HL-60 (cell line): Measurements from ENCODE around the gene SDC1.

Source experiments
- DNase-seq, 2 experiments: peaks; one replicate each; pipeline ENCODE4 v3.0.0-alpha.2; 2010 to 2020; ENCODE audit warnings: low read depth in 1 of 2, low spot score in 1 of 2
- H3K27ac ChIP-seq: fragments of 250-450 bp; sonication (Bioruptor Pico); replicated peaks from 2 replicates; pipeline ENCODE4 v1.5.1; 2020; ENCODE audit warnings: mild to moderate bottlenecking, moderate library complexity
- H3K27me3 ChIP-seq: fragments of 250-450 bp; sonication (Bioruptor Pico); 2 replicates; pipeline ENCODE4 v1.5.1; 2021; ENCODE audit warnings: mild to moderate bottlenecking, moderate library complexity; ENCODE audit not compliant: insufficient read depth, poor library complexity, severe bottlenecking
- H3K4me3 ChIP-seq: replicated peaks from 2 replicates; pipeline ENCODE4 v1.5.1; 2011; ENCODE audit warnings: mild to moderate bottlenecking, control low read depth, low read length; ENCODE audit not compliant: insufficient read depth
- GABPA ChIP-seq: IDR thresholded peaks from 2 replicates; pipeline ENCODE4 v1.6.1; 2012; ENCODE audit warnings: low read depth
- POLR2AphosphoS5 ChIP-seq: IDR thresholded peaks from 2 replicates; pipeline ENCODE4 v1.6.1; 2012; ENCODE audit warnings: low read depth
- SPI1 ChIP-seq: IDR thresholded peaks from 2 replicates; pipeline ENCODE4 v1.6.1; 2012; ENCODE audit warnings: low read depth, mild to moderate bottlenecking, borderline replicate concordance
- TF ChIP-seq, protein P1 (sequence below): IDR thresholded peaks from one replicate; pipeline ENCODE4 v1.5.1; 2011; ENCODE audit warnings: low read length, control low read depth, inconsistent platforms; ENCODE audit not compliant: insufficient read depth
- TF ChIP-seq, protein P2 (sequence below): IDR thresholded peaks from 2 replicates; pipeline ENCODE4 v1.6.1; 2012; ENCODE audit warnings: low read depth; ENCODE audit not compliant: insufficient replicate concordance

Gene SDC1

DNA sequence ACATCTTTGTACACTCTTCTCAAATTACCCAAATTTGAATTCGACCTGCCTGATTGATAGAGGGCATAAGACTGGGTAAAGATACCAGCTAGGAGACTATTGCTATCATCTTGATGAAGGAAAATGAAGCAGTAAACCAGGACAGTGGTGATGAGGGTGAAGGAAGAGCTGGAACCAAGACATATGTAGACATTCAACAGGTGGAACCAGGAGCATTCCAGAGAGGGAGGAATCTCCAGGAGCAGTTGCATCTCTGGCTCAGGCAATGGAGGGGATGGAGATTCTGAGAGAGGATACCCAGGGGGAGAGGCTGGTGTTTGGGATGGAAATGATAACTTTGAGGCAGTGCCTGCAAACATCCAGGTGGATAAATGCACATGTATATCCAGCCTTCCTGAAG is 41.6 kb downstream of the SDC1 start:
- Histone ChIP-seq H3K4me3 (no peak overlapping the region), H3K27ac (no peak overlapping the region), H3K27me3 (no peaks in the 10 kb centered on the region)
- DNase-seq = no peak
- no peak for TF ChIP-seq POLR2AphosphoS5

DNA sequence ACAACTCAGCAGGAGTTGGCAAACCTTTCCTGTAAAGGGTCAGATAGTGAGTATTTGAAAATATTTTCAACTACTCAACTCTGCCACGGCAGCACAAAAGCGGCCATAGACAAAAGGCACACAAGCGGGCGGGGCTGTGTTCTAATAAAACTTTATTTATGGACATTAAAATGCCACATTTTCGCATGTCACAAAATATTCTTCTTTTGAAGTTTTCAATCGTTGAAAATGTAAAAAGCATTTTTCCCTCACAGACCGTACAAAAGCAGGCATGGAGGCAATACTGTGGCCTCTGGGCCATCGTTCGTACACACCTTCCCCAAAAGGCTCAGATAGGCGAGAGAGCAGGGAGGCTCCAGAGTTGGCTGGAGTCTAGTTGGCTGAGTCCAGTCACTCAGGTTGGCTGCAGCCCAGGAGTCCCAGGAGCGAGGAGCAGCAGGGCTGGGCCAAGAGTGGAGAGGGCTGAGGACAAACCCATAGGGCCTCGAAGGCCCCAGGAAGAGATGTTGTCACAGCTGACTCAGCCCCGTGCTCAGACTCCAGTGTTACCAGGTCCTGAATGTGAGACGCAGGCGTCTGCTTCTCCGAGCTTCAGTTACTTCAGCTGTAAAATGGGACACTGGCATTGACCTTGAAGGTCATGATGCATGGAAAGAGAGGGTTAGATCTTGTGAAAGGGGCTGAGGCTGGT is 42.5 kb downstream of the SDC1 start:
- Histone ChIP-seq H3K4me3 (no peak overlapping the region), H3K27me3 (no peaks in the 10 kb centered on the region), H3K27ac (no peak overlapping the region)
- TF ChIP-seq SPI1 (no peak), GABPA (no peak), POLR2AphosphoS5 (no peak)
- TF ChIP-seq, protein P1, sequence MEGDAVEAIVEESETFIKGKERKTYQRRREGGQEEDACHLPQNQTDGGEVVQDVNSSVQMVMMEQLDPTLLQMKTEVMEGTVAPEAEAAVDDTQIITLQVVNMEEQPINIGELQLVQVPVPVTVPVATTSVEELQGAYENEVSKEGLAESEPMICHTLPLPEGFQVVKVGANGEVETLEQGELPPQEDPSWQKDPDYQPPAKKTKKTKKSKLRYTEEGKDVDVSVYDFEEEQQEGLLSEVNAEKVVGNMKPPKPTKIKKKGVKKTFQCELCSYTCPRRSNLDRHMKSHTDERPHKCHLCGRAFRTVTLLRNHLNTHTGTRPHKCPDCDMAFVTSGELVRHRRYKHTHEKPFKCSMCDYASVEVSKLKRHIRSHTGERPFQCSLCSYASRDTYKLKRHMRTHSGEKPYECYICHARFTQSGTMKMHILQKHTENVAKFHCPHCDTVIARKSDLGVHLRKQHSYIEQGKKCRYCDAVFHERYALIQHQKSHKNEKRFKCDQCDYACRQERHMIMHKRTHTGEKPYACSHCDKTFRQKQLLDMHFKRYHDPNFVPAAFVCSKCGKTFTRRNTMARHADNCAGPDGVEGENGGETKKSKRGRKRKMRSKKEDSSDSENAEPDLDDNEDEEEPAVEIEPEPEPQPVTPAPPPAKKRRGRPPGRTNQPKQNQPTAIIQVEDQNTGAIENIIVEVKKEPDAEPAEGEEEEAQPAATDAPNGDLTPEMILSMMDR = no peak
- TF ChIP-seq, protein P2, sequence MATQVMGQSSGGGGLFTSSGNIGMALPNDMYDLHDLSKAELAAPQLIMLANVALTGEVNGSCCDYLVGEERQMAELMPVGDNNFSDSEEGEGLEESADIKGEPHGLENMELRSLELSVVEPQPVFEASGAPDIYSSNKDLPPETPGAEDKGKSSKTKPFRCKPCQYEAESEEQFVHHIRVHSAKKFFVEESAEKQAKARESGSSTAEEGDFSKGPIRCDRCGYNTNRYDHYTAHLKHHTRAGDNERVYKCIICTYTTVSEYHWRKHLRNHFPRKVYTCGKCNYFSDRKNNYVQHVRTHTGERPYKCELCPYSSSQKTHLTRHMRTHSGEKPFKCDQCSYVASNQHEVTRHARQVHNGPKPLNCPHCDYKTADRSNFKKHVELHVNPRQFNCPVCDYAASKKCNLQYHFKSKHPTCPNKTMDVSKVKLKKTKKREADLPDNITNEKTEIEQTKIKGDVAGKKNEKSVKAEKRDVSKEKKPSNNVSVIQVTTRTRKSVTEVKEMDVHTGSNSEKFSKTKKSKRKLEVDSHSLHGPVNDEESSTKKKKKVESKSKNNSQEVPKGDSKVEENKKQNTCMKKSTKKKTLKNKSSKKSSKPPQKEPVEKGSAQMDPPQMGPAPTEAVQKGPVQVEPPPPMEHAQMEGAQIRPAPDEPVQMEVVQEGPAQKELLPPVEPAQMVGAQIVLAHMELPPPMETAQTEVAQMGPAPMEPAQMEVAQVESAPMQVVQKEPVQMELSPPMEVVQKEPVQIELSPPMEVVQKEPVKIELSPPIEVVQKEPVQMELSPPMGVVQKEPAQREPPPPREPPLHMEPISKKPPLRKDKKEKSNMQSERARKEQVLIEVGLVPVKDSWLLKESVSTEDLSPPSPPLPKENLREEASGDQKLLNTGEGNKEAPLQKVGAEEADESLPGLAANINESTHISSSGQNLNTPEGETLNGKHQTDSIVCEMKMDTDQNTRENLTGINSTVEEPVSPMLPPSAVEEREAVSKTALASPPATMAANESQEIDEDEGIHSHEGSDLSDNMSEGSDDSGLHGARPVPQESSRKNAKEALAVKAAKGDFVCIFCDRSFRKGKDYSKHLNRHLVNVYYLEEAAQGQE = no peak
- no peak for DNase-seq

DNA sequence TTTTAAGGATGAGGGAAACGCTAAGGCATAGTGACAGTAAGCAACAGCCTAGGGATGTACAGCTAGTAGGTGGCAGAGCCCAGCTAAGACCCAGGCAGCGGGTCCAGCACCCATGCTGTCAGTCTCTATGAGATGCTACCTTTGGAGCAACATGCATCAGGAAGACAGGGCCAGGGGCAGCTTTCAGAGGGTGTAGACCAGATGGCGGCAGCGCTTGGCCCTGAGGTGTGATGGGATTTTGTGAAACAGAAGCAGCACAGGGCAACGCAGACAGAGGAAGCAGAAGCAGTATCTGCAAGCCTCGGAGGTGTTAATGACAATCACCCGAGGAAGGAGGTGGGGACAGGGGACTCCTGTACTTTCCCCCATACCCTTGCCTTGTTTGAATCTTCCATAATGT is 43.2 kb downstream of the SDC1 start:
- Histone ChIP-seq H3K4me3 (no peak overlapping the region), H3K27ac (no peak overlapping the region), H3K27me3 (no peaks in the 10 kb centered on the region)
- DNase-seq = no peak
- TF ChIP-seq, protein P1 = no peak
- TF ChIP-seq SPI1 (no peak), GABPA (no peak), POLR2AphosphoS5 (no peak)
- TF ChIP-seq, protein P2 = no peak

DNA sequence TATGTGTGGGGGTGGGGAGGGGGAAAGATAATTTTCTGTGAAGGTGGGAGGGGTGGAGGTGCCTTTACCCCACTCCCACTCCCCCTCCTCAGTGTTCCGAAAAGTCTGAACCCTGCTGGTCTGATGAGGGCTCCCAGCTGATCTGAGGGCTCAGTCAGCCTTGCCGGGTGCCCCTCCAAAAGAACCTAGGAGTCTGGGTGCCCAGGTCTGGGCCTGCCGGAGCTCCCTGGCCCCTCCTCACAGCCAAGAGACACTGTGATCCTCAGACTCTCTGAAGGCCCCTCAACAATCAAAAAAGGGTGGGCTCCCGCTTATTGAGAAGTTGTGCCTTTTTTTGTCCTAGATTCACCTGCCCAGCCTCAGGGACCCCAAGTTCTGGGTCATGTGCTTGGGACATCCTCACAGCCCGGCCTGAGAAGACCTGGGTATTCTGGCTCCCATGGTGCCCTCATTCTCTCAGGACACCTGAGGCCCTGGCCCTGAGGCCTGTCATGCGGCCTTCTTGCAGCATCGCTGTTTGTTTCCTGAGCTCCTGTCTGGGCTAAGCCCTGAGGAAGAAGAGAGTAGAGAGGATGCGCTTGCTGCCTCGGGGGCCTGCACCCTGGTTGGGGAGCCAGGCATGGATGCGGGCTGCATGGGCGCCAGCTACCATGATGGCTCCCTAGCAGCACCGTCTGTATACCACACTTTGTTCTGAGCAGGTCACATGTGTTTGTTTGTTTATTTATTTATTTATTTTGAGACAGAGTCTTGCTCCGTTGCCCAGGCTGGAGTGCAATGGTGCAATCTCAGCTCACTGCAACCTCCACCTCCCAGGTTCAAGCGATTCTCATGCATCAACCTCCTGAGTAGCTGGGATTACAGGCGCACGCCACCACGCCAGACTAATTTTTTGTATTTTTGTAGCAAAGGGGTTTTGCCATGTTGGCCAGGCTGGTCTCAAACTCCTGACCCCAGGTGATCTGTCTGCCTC is 44.0 kb downstream of the SDC1 start:
- Histone ChIP-seq H3K27me3 (no peaks in the 10 kb centered on the region), H3K4me3 (no peak overlapping the region), H3K27ac (no peak overlapping the region)
- no peak for DNase-seq
- TF ChIP-seq SPI1 (no peak), GABPA (no peak), POLR2AphosphoS5 (no peak)
- TF ChIP-seq, protein P1 = no peak
- TF ChIP-seq, protein P2 = no peak
